HG03521 (cell line): ENCODE results near the gene SLC29A2.
"Not testable (repeated sequence)": the region's sequence is repeated elsewhere in the genome, so short reads cannot be mapped to it uniquely, and the experiment has no call there.

Source experiments
- ATAC-seq: cut with Tn5 transposase; IDR thresholded peaks from one replicate; pipeline ENCODE4 v1.9.1; 2021; ENCODE audit warnings: mild to moderate bottlenecking, moderate library complexity; ENCODE audit not compliant: unreplicated experiment

The SLC29A2 gene

DNA sequence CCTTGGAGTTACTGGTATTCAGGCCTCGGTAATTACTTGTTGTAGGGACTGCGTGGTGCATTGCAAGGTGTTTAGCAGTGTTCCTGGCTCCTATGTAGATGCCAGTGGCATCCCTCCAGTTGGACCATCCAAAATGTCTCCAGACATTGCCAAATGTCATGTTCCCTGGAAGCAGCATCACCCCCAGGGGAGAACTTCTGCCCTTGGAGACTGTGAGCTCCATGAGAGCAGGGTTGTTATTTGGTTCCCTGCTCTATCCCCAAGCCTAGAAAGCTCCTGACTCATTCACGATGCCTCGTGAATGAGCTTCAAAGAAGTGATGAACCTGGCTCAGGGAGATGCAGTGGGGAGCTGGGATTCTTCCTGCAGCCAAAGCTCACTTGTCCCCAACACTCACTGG, 50.0 kb downstream of the SLC29A2 start:
- no peak for ATAC-seq

DNA sequence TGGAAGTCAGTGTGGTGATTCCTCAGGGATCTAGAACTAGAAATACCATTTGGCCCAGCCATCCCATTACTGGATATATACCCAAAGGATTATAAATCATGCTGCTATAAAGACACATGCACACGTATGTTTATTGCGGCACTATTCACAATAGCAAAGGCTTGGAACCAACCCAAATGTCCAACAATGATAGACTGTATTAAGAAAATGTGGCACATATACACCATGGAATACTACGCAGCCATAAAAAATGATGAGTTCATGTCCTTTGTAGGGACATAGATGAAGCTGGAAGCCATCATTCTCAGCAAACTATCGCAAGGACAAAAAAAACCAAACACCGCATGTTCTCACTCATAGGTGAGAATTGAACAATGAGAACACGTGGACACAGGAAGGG, 50.8 kb downstream of the SLC29A2 start:
- ATAC-seq, result not testable (repeated sequence)

DNA sequence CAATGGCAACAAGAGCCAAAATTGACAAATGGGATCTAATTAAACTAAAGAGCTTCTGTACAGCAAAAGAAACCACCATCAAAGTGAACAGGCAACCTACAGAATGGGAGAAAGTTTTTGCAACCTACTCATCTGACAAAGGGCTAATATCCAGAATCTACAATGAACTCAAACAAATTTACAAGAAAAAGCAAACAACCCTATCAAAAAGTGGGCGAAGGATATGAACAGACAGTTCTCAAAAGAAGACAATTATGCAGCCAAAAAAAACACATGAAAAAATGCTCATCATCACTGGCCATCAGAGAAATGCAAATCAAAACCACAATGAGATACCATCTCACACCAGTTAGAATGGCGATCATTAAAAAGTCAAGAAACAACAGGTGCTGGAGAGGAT, 51.3 kb downstream of the SLC29A2 start:
- not testable (repeated sequence) for ATAC-seq

DNA sequence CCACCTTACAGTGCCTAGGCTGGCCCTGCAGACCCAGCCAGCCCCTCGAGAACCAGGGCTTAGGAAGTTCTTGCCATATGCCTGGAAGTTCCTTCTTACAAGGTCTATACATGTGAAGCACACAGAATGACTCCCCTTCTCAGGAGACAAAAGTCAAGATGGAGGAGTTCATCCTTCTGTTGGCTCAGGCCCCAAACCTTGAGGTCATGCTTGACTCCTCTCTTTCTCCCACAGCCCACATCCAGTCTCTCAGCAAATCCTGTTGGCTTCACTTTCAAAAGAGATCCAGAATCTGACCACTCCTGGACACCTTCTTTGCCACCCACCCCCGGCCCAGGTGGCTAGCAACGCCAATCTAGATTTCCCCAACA, 53.0 kb downstream of the SLC29A2 start:
- no peak for ATAC-seq

DNA sequence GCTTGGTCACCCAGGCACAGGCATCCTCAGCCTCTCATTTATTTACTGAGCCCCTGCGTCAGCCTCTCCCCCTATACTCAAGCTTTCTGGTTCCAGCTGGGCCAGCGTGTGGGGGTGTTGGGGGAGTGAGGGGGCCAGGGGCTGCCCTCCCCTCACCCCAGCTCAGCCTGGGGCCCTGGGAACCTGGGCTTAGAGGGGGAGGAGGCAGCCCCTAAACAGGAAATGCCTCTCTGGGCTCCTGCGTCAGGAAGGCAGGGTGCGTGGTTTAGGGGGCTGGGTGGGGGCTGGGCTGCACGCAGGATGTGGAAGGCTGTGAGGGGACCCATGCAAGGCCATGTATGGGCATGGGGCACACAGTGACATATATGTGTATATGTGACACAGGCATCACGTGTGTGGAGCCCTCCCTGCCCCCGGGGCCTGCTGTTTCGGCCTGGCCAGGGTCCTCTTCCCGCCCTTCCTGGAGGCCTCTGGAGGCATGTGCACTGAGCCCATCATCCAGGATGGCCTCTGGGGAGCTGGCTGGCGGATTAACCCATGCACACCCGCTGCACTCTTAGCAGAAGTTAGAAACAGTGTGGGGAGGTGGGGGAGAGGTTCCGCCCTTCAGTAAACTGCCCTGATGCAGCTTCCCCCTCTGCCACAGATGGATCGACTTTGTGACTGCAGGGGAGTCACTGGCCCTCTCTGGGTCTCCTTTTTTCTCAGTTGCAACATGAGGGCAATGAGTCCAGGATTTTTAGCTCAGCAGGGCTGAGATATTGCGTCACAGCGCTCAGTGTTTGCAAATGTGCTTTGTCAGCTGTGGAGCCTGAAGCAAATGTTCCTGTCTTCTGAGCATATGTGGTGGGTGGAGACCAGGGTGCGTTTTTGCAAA, 53.6 kb downstream of the SLC29A2 start:
- ATAC-seq, result no peak

DNA sequence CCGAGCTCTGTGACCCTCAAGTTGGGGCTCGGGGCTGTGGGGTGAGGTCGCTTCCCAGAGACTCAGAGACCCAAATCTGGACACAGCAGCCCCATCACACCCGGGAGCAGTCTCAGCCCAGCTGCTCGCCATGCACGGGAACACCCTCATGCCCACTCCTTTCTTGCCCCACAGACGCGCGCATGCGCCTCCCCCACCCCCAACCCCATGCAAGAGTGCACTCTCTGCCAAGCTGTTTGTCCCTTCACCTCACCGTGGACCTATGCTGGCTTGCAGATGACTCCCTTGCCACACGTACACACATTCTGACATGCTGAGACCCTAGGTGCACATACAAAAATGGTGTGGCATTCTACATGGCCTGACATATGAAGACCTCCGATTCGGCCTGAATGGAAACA, 54.2 kb downstream of the SLC29A2 start:
- no peak for ATAC-seq

DNA sequence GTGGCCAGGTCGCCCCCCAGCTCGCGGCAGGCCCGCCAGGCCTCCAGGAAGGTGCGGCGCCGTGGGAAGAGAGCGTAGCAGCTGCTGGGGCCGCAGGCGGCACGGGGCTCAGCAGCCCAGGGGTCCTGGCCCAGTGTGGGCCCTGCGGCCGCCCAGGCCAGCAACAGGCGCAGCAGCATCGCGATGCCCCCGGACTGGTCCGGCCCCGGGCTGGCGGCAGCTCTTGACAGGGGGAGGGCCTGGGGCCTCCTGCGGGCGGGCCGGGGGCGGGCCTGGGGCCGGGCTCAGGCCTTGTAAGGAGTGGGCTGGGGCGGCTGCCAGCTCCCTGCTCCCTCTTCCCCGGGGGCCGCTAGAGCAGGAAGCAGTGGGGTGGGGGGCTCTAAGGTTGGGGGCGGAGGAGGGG, 54.7 kb downstream of the SLC29A2 start, which contains the start of gene CD248:
Gene CD248 (minus strand): TSS at position 196 of the 403 bp plus-strand sequence. CDS start 17 bp downstream, at position 179.
- ATAC-seq, result no peak

DNA sequence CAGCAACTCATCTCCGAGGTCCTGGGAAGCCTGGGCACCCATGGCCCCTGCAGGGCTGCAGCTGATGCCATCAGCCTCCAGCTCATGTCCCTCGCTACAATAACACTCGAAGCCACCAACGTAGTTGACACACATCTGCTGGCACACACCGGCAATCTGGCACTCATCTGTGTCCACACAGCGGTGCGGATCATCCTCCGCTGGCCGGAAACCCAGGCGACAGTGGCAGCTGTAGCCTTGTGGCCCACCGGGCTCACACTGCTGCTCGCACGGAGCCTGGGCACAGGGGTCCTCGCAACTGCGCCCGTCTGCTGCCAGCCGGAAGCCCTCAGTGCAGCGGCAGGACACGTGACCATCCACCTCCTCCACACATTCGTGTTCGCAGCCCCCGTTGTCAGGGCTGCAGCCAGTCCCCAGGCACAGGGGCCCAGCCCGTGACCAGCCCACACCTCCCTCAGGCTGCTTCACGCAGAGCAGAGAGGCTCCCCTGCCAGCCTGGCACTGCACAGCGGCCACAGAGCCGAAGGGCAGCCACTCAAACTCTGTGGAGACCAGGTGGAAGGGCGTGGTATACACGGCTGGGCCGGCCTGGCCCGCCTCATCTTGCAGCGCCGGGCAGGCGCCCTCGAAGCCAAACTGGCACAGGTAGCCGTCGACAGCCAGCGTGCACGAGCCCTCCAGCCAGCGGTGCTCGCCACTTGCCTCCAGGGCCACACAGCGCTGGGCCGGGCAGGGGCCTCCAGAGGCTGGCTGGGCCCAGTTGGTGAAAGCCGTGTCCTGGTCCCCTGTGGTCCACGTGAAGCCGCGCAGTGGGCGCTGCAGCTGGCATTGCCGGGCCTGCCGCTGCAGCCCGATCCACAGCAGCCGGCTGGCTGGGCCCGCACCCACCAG, 55.4 kb downstream of the SLC29A2 start:
- ATAC-seq, result no peak

DNA sequence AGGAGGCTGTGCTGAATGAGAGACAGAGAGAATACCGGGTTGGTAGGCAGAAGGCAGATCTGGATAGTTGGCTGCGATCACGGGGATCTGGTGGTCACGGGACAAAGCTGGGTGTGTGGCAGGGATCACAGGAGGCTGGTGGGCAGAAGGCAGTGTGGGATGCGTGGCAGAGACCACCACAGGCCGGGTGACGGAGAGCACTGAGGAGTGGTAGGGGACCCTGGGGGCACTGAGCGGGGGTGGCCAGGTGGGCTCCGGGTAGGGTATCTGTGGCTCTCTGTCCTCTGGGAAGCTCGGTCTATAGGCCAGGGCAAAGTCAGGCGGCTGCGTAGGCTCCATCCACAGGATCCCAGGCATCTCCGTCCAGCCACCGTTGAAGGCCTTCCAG, 56.1 kb downstream of the SLC29A2 start:
- ATAC-seq, result no peak

DNA sequence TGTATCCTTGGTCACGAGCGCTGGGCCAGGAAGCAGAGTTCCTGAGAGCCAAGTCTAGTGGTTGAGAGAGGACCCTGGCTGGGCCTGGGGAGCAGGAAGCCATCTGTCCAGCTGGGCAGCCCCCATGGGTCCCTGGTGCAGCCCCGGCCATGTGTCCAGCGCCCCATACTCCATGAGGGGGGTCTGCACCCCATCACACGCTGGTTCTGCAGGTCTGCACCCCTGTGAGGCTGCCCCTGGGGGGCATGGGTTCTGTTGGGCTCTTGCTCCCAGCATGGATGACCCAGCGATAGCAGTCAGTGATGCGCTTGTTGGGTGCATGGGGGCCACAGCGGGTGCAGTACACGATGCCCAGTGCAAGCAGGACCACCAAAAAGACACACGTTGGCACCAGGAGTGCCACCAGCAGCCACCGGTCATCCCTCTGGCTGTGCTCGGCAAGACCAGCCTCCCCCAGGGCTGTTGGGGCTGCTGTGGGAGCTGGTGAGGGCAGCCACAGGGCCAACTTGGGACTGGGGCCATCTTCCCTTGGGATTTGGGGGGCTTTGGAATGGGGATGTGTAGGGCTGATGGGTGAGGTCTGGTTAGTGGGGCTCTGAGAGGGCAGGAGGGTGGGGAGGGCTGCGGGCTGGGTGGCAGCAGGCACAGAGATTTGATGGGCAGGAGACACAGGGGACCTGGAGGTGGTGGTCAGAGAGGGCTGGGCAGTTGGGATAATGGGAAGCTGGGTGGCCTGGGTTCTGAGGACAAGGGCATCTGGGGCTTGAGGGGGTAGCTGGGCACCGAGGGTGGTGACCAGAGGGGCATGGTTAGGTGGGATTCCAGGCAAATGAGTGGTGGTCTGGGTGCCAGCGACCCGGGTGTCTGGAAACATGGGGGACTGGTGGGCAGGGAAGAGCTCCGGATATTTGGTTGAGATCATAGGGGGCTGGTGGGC, 56.7 kb downstream of the SLC29A2 start:
- ATAC-seq, result no peak

DNA sequence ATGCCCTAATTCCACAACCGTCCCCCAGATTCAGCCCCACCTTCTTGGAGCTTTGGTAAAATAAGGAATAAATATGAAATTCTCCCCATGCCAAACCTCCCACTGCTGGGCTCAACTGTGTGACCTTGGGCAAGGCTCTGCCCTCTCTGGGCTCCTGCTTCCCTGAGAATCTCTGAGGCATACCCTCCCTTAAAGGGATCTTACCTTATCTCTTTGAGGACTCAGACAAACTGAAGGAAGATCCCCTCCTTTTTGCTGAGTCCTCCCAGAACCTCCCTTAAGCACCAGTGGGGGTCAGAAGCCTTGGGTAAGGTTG, 57.4 kb downstream of the SLC29A2 start:
- no peak for ATAC-seq

DNA sequence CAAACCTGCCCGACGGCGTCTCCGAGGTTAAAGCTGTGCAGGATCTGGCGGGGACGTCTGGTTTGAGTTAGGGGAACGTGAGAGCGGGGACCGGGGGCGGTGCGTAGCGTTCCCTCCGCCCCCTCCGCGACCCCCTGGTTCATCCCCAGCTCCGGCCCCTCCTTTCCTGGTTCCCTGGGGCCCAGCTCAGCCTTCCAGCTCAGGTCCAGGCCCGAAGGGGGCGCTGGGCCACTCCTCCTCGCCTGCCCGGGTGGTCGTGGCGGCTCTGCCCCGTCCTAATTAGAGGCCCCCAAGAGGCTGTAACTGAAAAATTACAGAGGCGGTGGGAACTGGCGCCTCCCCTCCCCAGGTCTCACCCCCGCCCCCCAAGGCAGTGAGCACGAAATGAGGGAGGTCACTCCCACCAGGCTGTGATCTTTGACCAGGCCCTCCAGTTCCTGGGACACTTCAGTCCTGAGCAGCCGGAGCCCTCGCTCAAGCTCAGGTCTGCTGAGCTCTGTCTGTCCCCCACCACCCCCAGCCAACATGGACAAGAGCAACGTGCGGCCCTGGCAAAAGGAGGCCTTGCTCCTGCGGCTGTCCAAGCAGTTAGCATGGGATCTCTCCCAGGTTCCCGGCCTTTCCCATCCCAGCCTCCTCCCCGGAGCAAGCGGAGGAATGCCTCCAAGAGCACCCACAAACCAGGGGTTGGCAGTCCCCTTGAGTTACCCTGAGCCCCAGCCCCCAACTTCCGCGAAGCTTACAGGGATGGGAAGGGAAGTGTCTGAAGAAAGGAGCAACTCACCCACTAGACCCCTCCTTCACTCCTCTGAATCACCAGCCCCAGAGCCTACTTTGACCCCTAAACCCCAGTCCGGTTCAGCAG, 58.0 kb downstream of the SLC29A2 start:
- no peak for ATAC-seq

DNA sequence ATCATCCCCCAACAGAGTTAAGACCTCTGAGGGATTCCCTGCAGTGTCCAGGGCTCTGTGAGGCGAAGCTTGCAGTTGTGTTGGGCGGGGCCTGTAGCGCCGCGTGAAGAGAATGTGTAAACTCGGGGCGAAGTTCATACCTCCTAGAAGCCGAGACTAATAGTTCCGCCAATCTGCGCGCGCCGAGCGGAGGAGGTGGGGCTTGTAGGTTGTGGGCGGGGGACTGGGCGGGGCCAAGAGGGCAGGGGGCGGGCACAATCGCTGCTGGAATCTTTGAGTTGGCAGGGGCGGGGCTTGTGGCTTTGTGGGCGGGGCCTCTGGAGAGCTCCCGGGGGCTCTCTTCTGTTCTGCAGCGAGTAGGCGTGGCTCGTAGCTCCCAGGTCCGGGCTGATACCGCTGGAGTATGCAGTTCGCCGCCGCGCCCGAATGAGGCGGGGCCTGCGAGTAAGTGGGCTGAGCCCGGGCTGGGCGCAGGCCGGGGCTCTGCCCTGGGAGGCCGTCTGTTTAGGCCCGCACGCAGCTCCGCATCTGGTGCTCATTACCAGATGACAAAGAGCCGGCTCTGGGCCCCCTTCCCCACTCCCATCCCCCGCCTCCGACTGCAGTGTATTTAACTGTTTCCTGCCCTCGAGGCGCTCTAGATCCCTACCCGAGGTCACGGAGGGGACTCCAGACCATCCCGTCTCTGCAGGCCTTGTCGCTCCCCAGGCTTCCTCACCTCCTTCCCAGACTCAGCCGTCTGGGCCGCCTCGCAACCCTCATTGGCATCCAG, 58.8 kb downstream of the SLC29A2 start:
- ATAC-seq, result peak; percentile 62
